Measurements from ENCODE around the gene ZNF24.

- no peak for TF ChIP-seq GRHL2 (CRISPR knock-in tag; IDR thresholded peaks at IDR 0.05; ENCODE audit: insufficient replicate concordance, severe bottlenecking)
- TF ChIP-seq CTCF (IDR thresholded peaks at IDR 0.05) = no peak
- no peak for TF ChIP-seq CREB1 (CRISPR knock-in tag; IDR thresholded peaks at IDR 0.05)
- TF ChIP-seq ESRRA (CRISPR knock-in tag; IDR thresholded peaks at IDR 0.05; ENCODE audit: borderline replicate concordance) = no peak
- TF ChIP-seq E2F5 (CRISPR knock-in tag; IDR thresholded peaks at IDR 0.05) = no peak
- no peak for TF ChIP-seq ATF6 (CRISPR knock-in tag; IDR thresholded peaks at IDR 0.05)
- no peak for TF ChIP-seq FOXJ3 (CRISPR knock-in tag; IDR thresholded peaks at IDR 0.05; ENCODE audit: borderline replicate concordance)
- no peak for TF ChIP-seq SP1 (CRISPR knock-in tag; conservative IDR thresholded peaks at IDR 0.05)
- TF ChIP-seq MAX (CRISPR knock-in tag; IDR thresholded peaks at IDR 0.05) = no peak
- no peak for TF ChIP-seq RORB (CRISPR knock-in tag; IDR thresholded peaks at IDR 0.05)
- no peak for TF ChIP-seq TP53 (CRISPR knock-in tag; IDR thresholded peaks at IDR 0.05)
- TF ChIP-seq TCF7 (CRISPR knock-in tag; IDR thresholded peaks at IDR 0.05; ENCODE audit: low read depth) = no peak
Observed at GRCh38 chr18:35283923-35284794, 60.1 kb downstream of the ZNF24 start.

Data from WTC11 (cell line).